Chondrocyte (in vitro differentiated cells): ENCODE results near the gene PHF23. TPM values are rescaled to one million over a fixed set of nuclear protein-coding genes. Genes with fewer than 3 reads are reported as not detected.
"Not testable (repeated sequence)": the region's sequence is repeated elsewhere in the genome, so short reads cannot be mapped to it uniquely, and the experiment has no call there.

Experiments
- DNase-seq: peaks from one replicate; pipeline ENCODE4 v3.0.0; 2021; ENCODE audit warnings: mixed read lengths, low spot score
- H3K27ac Mint-ChIP-seq: one replicate; pipeline ENCODE4 v1.8.0; 2021; ENCODE audit warnings: mild to moderate bottlenecking, moderate library complexity, mixed read lengths; ENCODE audit not compliant: unreplicated experiment
- H3K27me3 Mint-ChIP-seq: 2 replicates; pipeline ENCODE4 v1.8.0; 2021; ENCODE audit warnings: low read depth, mixed read lengths
- H3K36me3 Mint-ChIP-seq: 2 replicates; pipeline ENCODE4 v1.8.0; 2021; ENCODE audit warnings: low read depth, mixed read lengths
- H3K4me1 Mint-ChIP-seq: 2 replicates; pipeline ENCODE4 v1.8.0; 2021; ENCODE audit warnings: low read depth, mild to moderate bottlenecking, mixed read lengths
- H3K4me3 Mint-ChIP-seq: one replicate; pipeline ENCODE4 v1.8.0; 2021; ENCODE audit warnings: mild to moderate bottlenecking, moderate library complexity, mixed read lengths; ENCODE audit not compliant: unreplicated experiment
- H3K9me3 Mint-ChIP-seq: 2 replicates; pipeline ENCODE4 v1.8.0; 2021; ENCODE audit warnings: low read depth, mixed read lengths
- CTCF ChIP-seq: fragments of 200-600 bp; sonication (generic); IDR thresholded peaks from 2 replicates; pipeline ENCODE4 v1.5.0; 2021; ENCODE audit warnings: antibody characterized with exemption, mild to moderate bottlenecking, moderate library complexity
- total RNA-seq: library from RNA; stranded (reverse); gene quantifications from 3 replicates; pipeline ENCODE4 v1.2.1, GENCODE V29; 2021

The PHF23 gene
- total RNA-seq, 1 donor from 2014 or later, result 49.5 TPM

- Mint-ChIP-seq H3K9me3 (no peaks in the 10 kb centered on the region), H3K36me3 (peaks cover 12% of the 10 kb centered on the region), H3K27ac (peak overlapping the region; percentile 92), H3K4me1 (peaks cover 41% of the 10 kb centered on the region), H3K4me3 (peak overlapping the region; percentile 98), H3K27me3 (no peaks in the 10 kb centered on the region)
- no peak for DNase-seq
- TF ChIP-seq CTCF, result no peak
Observed at GRCh38 chr17:7250695-7251627, 11.7 kb upstream of the PHF23 start.

GRCh38 chr17:7249830-7250229, 10.6 kb upstream of the PHF23 start:
- DNase-seq, result no peak
- H3K4me1 Mint-ChIP-seq, result peaks cover 41% of the 10 kb centered on the region
- peak overlapping the region; percentile 98 for H3K4me3 Mint-ChIP-seq
- H3K27me3 Mint-ChIP-seq, result no peaks in the 10 kb centered on the region
- no peak for TF ChIP-seq CTCF
- H3K27ac Mint-ChIP-seq, result peak overlapping the region; percentile 92
- H3K36me3 Mint-ChIP-seq, result peaks cover 14% of the 10 kb centered on the region
- no peaks in the 10 kb centered on the region for H3K9me3 Mint-ChIP-seq

- TF ChIP-seq CTCF, result no peak
- H3K4me3 Mint-ChIP-seq, result peak overlapping the region; percentile 29
- H3K27me3 Mint-ChIP-seq, result no peaks in the 10 kb centered on the region
- DNase-seq, result no peak
- H3K4me1 Mint-ChIP-seq, result peaks cover 40% of the 10 kb centered on the region
- peaks cover 17% of the 10 kb centered on the region for H3K36me3 Mint-ChIP-seq
- H3K27ac Mint-ChIP-seq, result peak overlapping the region; percentile 37
- H3K9me3 Mint-ChIP-seq, result no peaks in the 10 kb centered on the region
Observed at GRCh38 chr17:7249214-7249613, 10.0 kb upstream of the PHF23 start.

GRCh38 chr17:7248796-7249195, 9.5 kb upstream of the PHF23 start:
- Mint-ChIP-seq H3K4me3 (no peak overlapping the region), H3K9me3 (no peaks in the 10 kb centered on the region), H3K27ac (peak overlapping the region; percentile 37), H3K36me3 (peaks cover 17% of the 10 kb centered on the region), H3K4me1 (peaks cover 37% of the 10 kb centered on the region), H3K27me3 (no peaks in the 10 kb centered on the region)
- TF ChIP-seq CTCF, result no peak
- DNase-seq, result no peak

GRCh38 chr17:7246779-7247178, 7.5 kb upstream of the PHF23 start:
- Mint-ChIP-seq H3K9me3 (no peaks in the 10 kb centered on the region), H3K27ac (no peak overlapping the region), H3K27me3 (no peaks in the 10 kb centered on the region), H3K36me3 (peaks cover 18% of the 10 kb centered on the region), H3K4me1 (peaks cover 33% of the 10 kb centered on the region), H3K4me3 (no peak overlapping the region)
- TF ChIP-seq CTCF, result no peak
- DNase-seq, result no peak

- not testable (repeated sequence) for DNase-seq, H3K9me3 Mint-ChIP-seq, H3K27me3 Mint-ChIP-seq
- H3K4me1 Mint-ChIP-seq, result peaks cover 38% of the 10 kb centered on the region
- H3K4me3 Mint-ChIP-seq, result peak overlapping the region; percentile 87
- peaks cover 26% of the 10 kb centered on the region for H3K36me3 Mint-ChIP-seq
- peak overlapping the region; percentile 100 for H3K27ac Mint-ChIP-seq
Observed at GRCh38 chr17:7243838-7244237, 4.6 kb upstream of the PHF23 start.
